GM18499 (cell line): ENCODE measurements around the gene UNC45B.
"Not testable (repeated sequence)": the region's sequence is repeated elsewhere in the genome, so short reads cannot be mapped to it uniquely, and the experiment has no call there.

Source experiments
- ATAC-seq: cut with Tn5 transposase; IDR thresholded peaks from one replicate; pipeline ENCODE4 v1.9.1; 2021; ENCODE audit warnings: moderate number of reproducible peaks; ENCODE audit not compliant: insufficient read depth, unreplicated experiment

Gene UNC45B

GRCh38 chr17:35167046-35167445 lies 19.4 kb downstream of the UNC45B start:
- ATAC-seq, result no peak

- ATAC-seq, result no peak
These were observed 20.0 kb downstream of the UNC45B start for GRCh38 chr17:35167666-35168065.

GRCh38 chr17:35169835-35170363 lies 22.3 kb downstream of the UNC45B start:
- no peak for ATAC-seq

GRCh38 chr17:35170968-35171771 lies 23.6 kb downstream of the UNC45B start:
- ATAC-seq, result no peak

GRCh38 chr17:35171834-35172233 lies 24.2 kb downstream of the UNC45B start:
- no peak for ATAC-seq

GRCh38 chr17:35172321-35172720 lies 24.7 kb downstream of the UNC45B start:
- ATAC-seq, result not testable (repeated sequence)

GRCh38 chr17:35174835-35175334 lies 27.3 kb downstream of the UNC45B start:
- no peak for ATAC-seq

GRCh38 chr17:35175638-35176415 lies 28.2 kb downstream of the UNC45B start:
- no peak for ATAC-seq

- ATAC-seq, result no peak
These were observed 29.3 kb downstream of the UNC45B start for GRCh38 chr17:35176897-35177296.

- ATAC-seq, result not testable (repeated sequence)
These were observed 31.8 kb downstream of the UNC45B start for GRCh38 chr17:35179379-35179778.

- no peak for ATAC-seq
These were observed 35.7 kb downstream of the UNC45B start for GRCh38 chr17:35183332-35183731.

- no peak for ATAC-seq
These were observed 36.7 kb downstream of the UNC45B start for GRCh38 chr17:35184274-35184673.

- ATAC-seq, result no peak
These were observed 38.2 kb downstream of the UNC45B start for GRCh38 chr17:35185849-35186248.

GRCh38 chr17:35187481-35187880 lies 39.9 kb downstream of the UNC45B start:
- no peak for ATAC-seq

GRCh38 chr17:35188111-35188510 lies 40.5 kb downstream of the UNC45B start:
- ATAC-seq, result no peak

GRCh38 chr17:35189291-35189690 lies 41.7 kb downstream of the UNC45B start:
- ATAC-seq, result no peak

GRCh38 chr17:35191001-35191695 lies 43.5 kb downstream of the UNC45B start:
- no peak for ATAC-seq

- ATAC-seq, result no peak
These were observed 45.1 kb downstream of the UNC45B start for GRCh38 chr17:35192708-35193107.

GRCh38 chr17:35194001-35194400 lies 46.4 kb downstream of the UNC45B start, which contains the start of gene SLC35G3:
SLC35G3 (minus strand) TSS chr17:35194393; CDS start chr17:35194307, 86 bp downstream.
- not testable (repeated sequence) for ATAC-seq

- ATAC-seq, result not testable (repeated sequence)
These were observed 47.4 kb downstream of the UNC45B start for GRCh38 chr17:35195062-35195461.
